Measurements from ENCODE around the gene C16orf96.
"Not testable (repeated sequence)": the region's sequence is repeated elsewhere in the genome, so short reads cannot be mapped to it uniquely, and the experiment has no call there.

Gene C16orf96

GRCh38 chr16:4572715-4573114 is 16.6 kb downstream of the C16orf96 start:
- Mint-ChIP-seq H3K4me3 (no peak overlapping the region), H3K9me3 (no peaks in the 10 kb centered on the region), H3K4me1 (no peaks in the 10 kb centered on the region), H3K27me3 (peaks cover 8% of the 10 kb centered on the region), H3K36me3 (no peaks in the 10 kb centered on the region), H3K27ac (no peak overlapping the region)
- no peak for ATAC-seq

DNA sequence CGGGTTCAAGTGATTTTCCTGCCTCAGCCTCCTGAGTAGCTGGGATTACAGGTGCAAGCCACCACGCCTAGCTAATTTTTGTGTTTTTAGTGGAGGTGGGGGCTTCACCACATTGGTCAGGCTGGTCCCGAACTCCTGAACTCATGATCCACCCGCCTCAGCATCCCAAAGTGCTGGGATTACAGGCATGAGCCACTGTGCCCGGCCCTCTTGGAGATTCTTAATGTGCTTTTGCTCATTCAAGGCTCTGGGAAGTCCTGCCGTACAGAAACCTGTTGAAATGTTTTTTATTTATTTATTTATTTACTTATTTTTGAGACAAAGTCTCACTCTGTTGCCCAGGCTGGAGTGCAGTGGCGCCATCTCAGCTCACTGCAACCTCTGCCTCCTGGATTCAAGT is 17.8 kb downstream of the C16orf96 start:
- H3K27me3 Mint-ChIP-seq, H3K27ac Mint-ChIP-seq, H3K4me1 Mint-ChIP-seq, H3K4me3 Mint-ChIP-seq, ATAC-seq, H3K9me3 Mint-ChIP-seq, H3K36me3 Mint-ChIP-seq: not testable (repeated sequence)

DNA sequence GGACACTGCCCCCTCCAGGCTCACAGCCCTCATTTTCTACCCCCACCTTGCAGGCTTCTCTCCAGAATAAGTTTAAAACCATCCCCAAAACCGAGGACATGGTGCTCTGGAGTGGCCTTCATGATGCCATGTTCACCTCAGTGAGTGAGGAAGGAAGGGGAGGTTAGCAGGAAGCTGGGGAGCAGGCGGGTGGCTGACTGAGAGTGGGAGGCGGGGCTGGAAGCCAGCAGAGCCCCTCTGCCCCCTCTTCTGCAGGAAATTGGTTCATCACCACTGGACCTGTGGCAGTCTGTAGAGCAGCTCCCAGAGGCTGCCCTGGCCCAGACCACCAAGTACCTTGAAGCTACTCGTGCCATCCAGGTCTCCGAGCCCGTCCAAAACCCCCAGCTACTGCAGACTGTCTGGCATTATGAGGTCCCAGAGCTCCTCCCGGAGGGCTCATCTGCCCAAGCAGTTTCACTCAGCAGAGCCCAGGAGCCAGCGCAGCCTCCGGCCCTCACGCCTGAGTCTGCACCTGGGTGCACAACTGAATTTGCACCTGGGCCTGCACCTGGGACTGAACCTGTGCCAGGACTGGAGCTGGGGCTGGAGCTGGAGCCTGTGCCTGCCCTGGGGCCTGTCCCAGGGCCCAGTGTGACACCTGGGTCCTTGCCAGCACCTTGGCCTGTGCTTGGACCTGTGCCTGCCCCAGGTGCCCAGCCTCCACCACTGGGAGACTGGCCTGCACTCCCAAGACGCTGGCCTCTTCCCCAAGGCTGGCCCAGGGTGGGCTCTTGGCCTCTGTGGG is 19.0 kb downstream of the C16orf96 start:
- Mint-ChIP-seq H3K4me1 (no peaks in the 10 kb centered on the region), H3K9me3 (no peaks in the 10 kb centered on the region), H3K4me3 (no peak overlapping the region), H3K36me3 (no peaks in the 10 kb centered on the region), H3K27me3 (peaks cover 8% of the 10 kb centered on the region), H3K27ac (no peak overlapping the region)
- ATAC-seq = no peak

DNA sequence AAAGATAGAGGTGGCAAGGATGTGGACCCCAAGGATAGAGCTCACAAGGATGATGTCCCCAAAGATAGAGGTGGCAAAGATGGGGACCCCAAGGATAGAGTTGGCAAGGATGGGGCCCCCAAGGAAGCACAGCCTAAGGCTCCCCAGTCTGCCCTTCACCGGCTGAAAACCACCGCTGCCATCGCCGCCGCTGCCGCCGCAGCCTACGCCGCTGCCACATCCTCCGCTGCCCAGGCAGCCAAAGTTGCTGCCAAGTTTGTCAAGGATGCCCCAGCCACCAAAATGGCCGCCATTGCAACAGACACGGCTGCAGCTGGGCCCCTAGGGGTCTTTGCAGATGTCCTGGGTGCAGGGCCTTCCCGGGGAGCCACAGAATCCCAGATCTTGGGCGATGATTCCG is 19.9 kb downstream of the C16orf96 start:
- Mint-ChIP-seq H3K4me3 (no peak overlapping the region), H3K4me1 (no peaks in the 10 kb centered on the region), H3K27me3 (peaks cover 8% of the 10 kb centered on the region), H3K36me3 (no peaks in the 10 kb centered on the region), H3K9me3 (no peaks in the 10 kb centered on the region), H3K27ac (no peak overlapping the region)
- ATAC-seq = no peak

GRCh38 chr16:4578961-4579530 is 22.9 kb downstream of the C16orf96 start:
- Mint-ChIP-seq H3K27me3 (peaks cover 8% of the 10 kb centered on the region), H3K27ac (no peak overlapping the region), H3K4me1 (no peaks in the 10 kb centered on the region), H3K9me3 (no peaks in the 10 kb centered on the region), H3K36me3 (no peaks in the 10 kb centered on the region), H3K4me3 (no peak overlapping the region)
- no peak for ATAC-seq

- H3K4me1 Mint-ChIP-seq = no peaks in the 10 kb centered on the region
- H3K36me3 Mint-ChIP-seq = no peaks in the 10 kb centered on the region
- no peak overlapping the region for H3K27ac Mint-ChIP-seq
- peaks cover 10% of the 10 kb centered on the region for H3K27me3 Mint-ChIP-seq
- no peak overlapping the region for H3K4me3 Mint-ChIP-seq
- no peaks in the 10 kb centered on the region for H3K9me3 Mint-ChIP-seq
- no peak for ATAC-seq
Observed at GRCh38 chr16:4580250-4580649, 24.1 kb downstream of the C16orf96 start.

GRCh38 chr16:4583906-4584305 is 27.8 kb downstream of the C16orf96 start:
- Mint-ChIP-seq H3K4me1 (peaks cover 5% of the 10 kb centered on the region), H3K27me3 (peaks cover 16% of the 10 kb centered on the region), H3K9me3 (no peaks in the 10 kb centered on the region), H3K27ac (no peak overlapping the region), H3K36me3 (no peaks in the 10 kb centered on the region), H3K4me3 (no peak overlapping the region)
- no peak for ATAC-seq

GRCh38 chr16:4586291-4586690 is 30.2 kb downstream of the C16orf96 start:
- Mint-ChIP-seq H3K36me3 (no peaks in the 10 kb centered on the region), H3K9me3 (no peaks in the 10 kb centered on the region)

GRCh38 chr16:4588386-4588785 is 32.2 kb downstream of the C16orf96 start:
- Mint-ChIP-seq H3K9me3 (no peaks in the 10 kb centered on the region), H3K27me3 (peaks cover 20% of the 10 kb centered on the region), H3K27ac (no peak overlapping the region), H3K36me3 (no peaks in the 10 kb centered on the region), H3K4me3 (no peak overlapping the region), H3K4me1 (peaks cover 5% of the 10 kb centered on the region)
- no peak for ATAC-seq

More at GRCh38 chr16:4586291-4586690, 30.2 kb downstream of the C16orf96 start:
- Mint-ChIP-seq H3K4me3 (no peak overlapping the region), H3K27ac (no peak overlapping the region), H3K27me3 (peaks cover 16% of the 10 kb centered on the region), H3K4me1 (peaks cover 5% of the 10 kb centered on the region)
- no peak for ATAC-seq

DNA sequence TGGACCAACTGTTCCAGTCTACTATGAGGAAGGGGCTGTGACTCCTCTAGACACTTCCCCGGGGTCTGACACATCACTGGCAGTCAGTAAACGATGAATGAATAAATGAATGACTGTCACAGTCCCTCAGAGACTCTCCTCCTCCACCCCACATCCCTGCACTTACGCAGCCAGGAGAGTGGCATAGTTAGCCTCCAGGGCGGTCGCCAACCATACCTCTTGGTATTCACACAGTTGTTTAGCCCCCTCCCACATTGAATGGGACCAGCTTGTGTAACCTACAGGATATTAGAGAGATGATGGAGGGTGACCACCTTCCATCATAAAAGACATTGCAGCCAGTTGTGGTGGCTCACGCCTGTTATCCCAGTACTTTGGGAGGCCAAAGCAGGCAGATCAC is 32.8 kb downstream of the C16orf96 start:
- Mint-ChIP-seq H3K4me1 (peaks cover 5% of the 10 kb centered on the region), H3K9me3 (no peaks in the 10 kb centered on the region), H3K27me3 (peaks cover 25% of the 10 kb centered on the region)

GRCh38 chr16:4591191-4591590 is 35.1 kb downstream of the C16orf96 start:
- no peak overlapping the region for H3K27ac Mint-ChIP-seq
- H3K36me3 Mint-ChIP-seq = no peaks in the 10 kb centered on the region
- no peak for ATAC-seq
- no peaks in the 10 kb centered on the region for H3K4me1 Mint-ChIP-seq
- no peak overlapping the region for H3K4me3 Mint-ChIP-seq
- H3K9me3 Mint-ChIP-seq = no peaks in the 10 kb centered on the region
- peaks cover 28% of the 10 kb centered on the region for H3K27me3 Mint-ChIP-seq

More for the DNA sequence above, 32.8 kb downstream of the C16orf96 start:
- no peak overlapping the region for H3K27ac Mint-ChIP-seq
- ATAC-seq = no peak
- H3K36me3 Mint-ChIP-seq = no peaks in the 10 kb centered on the region
- H3K4me3 Mint-ChIP-seq = no peak overlapping the region

DNA sequence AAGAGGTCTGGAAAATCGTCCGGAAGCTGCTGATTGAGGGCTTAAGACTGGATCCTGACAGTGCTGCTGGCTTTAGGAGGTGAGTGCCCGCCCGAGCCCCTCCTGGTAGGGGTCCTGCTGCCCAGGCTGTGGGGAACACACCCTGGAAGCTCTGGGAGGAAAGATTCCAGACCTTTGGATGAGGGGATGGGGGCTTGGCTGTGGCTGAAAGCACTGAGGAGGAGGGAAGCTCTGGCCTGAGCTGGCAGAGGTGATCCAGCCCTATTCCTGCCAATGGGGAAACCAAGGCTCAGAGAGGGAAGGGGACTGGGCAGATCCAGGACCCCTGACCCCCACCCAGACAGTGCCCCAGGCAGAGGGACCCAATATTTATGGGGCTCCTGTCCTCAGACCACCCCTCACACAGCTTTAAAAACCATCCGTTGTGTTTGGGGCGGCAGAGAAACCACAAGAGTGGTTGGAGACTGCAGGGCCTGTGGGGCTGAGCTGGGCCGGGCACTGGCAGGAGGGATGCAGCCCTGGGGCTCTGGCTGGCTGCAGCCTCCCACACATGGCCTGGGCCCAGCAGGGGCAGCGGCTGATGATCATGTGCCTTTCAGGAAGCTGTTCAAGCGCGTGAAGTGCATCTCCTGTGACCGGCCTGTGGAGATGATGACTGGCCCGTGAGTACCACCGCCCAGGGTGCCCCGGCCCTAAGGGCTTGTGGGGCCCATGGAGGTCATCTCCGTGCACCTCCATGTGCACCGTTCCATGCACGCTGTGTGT is 35.7 kb downstream of the C16orf96 start:
- Mint-ChIP-seq H3K9me3 (no peaks in the 10 kb centered on the region), H3K4me1 (no peaks in the 10 kb centered on the region), H3K4me3 (no peak overlapping the region), H3K36me3 (no peaks in the 10 kb centered on the region), H3K27ac (no peak overlapping the region), H3K27me3 (peaks cover 22% of the 10 kb centered on the region)
- no peak for ATAC-seq

DNA sequence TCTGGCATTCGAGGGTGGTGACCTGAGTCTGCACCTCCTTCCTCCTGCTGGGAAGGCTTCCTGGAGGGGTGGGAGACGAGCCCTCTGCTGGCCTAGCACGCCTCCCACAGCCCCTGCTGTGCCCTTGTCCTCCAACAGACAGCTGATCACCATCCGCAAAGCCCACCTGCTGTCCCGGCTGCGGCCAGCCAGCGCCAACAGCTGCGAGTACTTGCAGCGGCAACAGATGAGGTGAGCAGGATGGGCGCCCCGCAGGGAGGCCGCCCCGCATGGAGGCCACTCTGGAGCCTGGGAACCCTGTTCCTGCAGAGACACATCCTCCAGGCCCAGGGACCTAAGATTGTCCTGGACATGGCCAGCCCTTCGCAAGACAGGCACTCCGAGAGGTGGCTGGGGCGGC is 36.9 kb downstream of the C16orf96 start:
- Mint-ChIP-seq H3K9me3 (no peaks in the 10 kb centered on the region), H3K4me1 (no peaks in the 10 kb centered on the region), H3K36me3 (no peaks in the 10 kb centered on the region), H3K27ac (no peak overlapping the region), H3K27me3 (peaks cover 22% of the 10 kb centered on the region), H3K4me3 (no peak overlapping the region)
- ATAC-seq = no peak

- Mint-ChIP-seq H3K9me3 (no peaks in the 10 kb centered on the region), H3K4me3 (no peak overlapping the region), H3K27me3 (peaks cover 22% of the 10 kb centered on the region), H3K4me1 (no peaks in the 10 kb centered on the region), H3K36me3 (no peaks in the 10 kb centered on the region), H3K27ac (no peak overlapping the region)
- ATAC-seq = no peak
Observed at GRCh38 chr16:4594433-4595410, 38.6 kb downstream of the C16orf96 start.

GRCh38 chr16:4597174-4597573 is 41.0 kb downstream of the C16orf96 start:
- no peak for ATAC-seq
- Mint-ChIP-seq H3K9me3 (no peaks in the 10 kb centered on the region), H3K4me1 (no peaks in the 10 kb centered on the region), H3K36me3 (no peaks in the 10 kb centered on the region), H3K27me3 (peaks cover 22% of the 10 kb centered on the region), H3K27ac (no peak overlapping the region), H3K4me3 (no peak overlapping the region)

All from stimulated activated memory B cell treated with anti-CD40 and anti-IgM and Interleukin-4, amounts not matched to agents 10 μg/mL and 1 μg/mL and 100 μg/mL, for 72 hours (primary cell).